ENCODE results near the gene ANKRD11.

- no peak for TF ChIP-seq CTCF (IDR thresholded peaks at IDR 0.05 in 2 of 3, conservative IDR thresholded peaks at IDR 0.05 in 1 of 3; ENCODE audit: borderline replicate concordance in 1 of 3, insufficient read depth in 1 of 3, low read depth in 2 of 3, low read length in 2 of 3)
- no peak for TF ChIP-seq POLR2A (IDR thresholded peaks at IDR 0.05; ENCODE audit: borderline replicate concordance, extremely low read depth, insufficient read depth, insufficient read length)
- TF ChIP-seq EZH2phosphoT487 (IDR thresholded peaks at IDR 0.05; ENCODE audit: borderline replicate concordance) = no peak
- TF ChIP-seq RAD21 (IDR thresholded peaks at IDR 0.05; ENCODE audit: low read depth) = no peak
- no peak for TF ChIP-seq EGR1 (IDR thresholded peaks at IDR 0.05; ENCODE audit: low read depth)
- no peak for TF ChIP-seq YY1 (IDR thresholded peaks at IDR 0.05; ENCODE audit: extremely low read depth, insufficient replicate concordance, low read depth, low read length)
- TF ChIP-seq, protein P1, sequence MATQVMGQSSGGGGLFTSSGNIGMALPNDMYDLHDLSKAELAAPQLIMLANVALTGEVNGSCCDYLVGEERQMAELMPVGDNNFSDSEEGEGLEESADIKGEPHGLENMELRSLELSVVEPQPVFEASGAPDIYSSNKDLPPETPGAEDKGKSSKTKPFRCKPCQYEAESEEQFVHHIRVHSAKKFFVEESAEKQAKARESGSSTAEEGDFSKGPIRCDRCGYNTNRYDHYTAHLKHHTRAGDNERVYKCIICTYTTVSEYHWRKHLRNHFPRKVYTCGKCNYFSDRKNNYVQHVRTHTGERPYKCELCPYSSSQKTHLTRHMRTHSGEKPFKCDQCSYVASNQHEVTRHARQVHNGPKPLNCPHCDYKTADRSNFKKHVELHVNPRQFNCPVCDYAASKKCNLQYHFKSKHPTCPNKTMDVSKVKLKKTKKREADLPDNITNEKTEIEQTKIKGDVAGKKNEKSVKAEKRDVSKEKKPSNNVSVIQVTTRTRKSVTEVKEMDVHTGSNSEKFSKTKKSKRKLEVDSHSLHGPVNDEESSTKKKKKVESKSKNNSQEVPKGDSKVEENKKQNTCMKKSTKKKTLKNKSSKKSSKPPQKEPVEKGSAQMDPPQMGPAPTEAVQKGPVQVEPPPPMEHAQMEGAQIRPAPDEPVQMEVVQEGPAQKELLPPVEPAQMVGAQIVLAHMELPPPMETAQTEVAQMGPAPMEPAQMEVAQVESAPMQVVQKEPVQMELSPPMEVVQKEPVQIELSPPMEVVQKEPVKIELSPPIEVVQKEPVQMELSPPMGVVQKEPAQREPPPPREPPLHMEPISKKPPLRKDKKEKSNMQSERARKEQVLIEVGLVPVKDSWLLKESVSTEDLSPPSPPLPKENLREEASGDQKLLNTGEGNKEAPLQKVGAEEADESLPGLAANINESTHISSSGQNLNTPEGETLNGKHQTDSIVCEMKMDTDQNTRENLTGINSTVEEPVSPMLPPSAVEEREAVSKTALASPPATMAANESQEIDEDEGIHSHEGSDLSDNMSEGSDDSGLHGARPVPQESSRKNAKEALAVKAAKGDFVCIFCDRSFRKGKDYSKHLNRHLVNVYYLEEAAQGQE (IDR thresholded peaks at IDR 0.05; ENCODE audit: low read depth) = no peak
- TF ChIP-seq ELF1 (IDR thresholded peaks at IDR 0.05; ENCODE audit: borderline replicate concordance, low read depth) = no peak
- no peak for TF ChIP-seq FOSL1 (IDR thresholded peaks at IDR 0.05; ENCODE audit: low read depth)
- TF ChIP-seq ZNF274 (IDR thresholded peaks at IDR 0.05; ENCODE audit: low read depth, low read length) = no peak
- TF ChIP-seq SP1 (IDR thresholded peaks at IDR 0.05; ENCODE audit: low read depth) = no peak
- TF ChIP-seq SIN3A (IDR thresholded peaks at IDR 0.05; ENCODE audit: low read depth) = no peak
Observed at GRCh38 chr16:89275284-89275584, 215.1 kb downstream of the ANKRD11 start.

Data from HCT116 (cell line).